Measurements from ENCODE around the gene CNOT10. TPM values are rescaled to one million over a fixed set of nuclear protein-coding genes. Genes with fewer than 3 reads are reported as not detected.
"Not testable (repeated sequence)": the region's sequence is repeated elsewhere in the genome, so short reads cannot be mapped to it uniquely, and the experiment has no call there.

CNOT10 gene
- total and polyA plus RNA-seq, 4 donors: 14.1 to 57.5 (median 22.1) TPM

GRCh38 chr3:32780735-32781210 is 95.8 kb downstream of the CNOT10 start:
- ATAC-seq (ENCODE audit: insufficient read depth, low FRiP score): peak; percentile 55
- 3% methylated on average over 36 of the region's 36 CpGs for WGBS, 2 donors
- H3K4me1 ChIP-seq (ENCODE audit: control insufficient read depth in 5 of 5, insufficient read depth in 5 of 5, low read length in 5 of 5): peaks cover 0 to 5% (median 0%) of the 10 kb centered on the region in 5 donors
- H3K27me3 ChIP-seq (ENCODE audit: control insufficient read depth in 3 of 3, insufficient read depth in 3 of 3, low read length in 2 of 3): no peaks in the 10 kb centered on the region
- no peak for TF ChIP-seq CTCF (IDR thresholded peaks at IDR 0.05; ENCODE audit: control extremely low read depth, extremely low read depth)
- H3K36me3 ChIP-seq (ENCODE audit: control insufficient read depth in 4 of 4, insufficient read depth in 4 of 4, low read length in 4 of 4): peaks cover 0 to 2% (median 0%) of the 10 kb centered on the region in 4 donors
- H3K27ac ChIP-seq (ENCODE audit: low read depth in 1 of 2, low read length in 1 of 2): peak overlapping the region in 1 of 2 donors; percentile 50
- no peaks in the 10 kb centered on the region for H3K9me3 ChIP-seq (ENCODE audit: control insufficient read depth in 4 of 4, insufficient read depth in 3 of 4, low read length in 3 of 4)
- H3K4me3 ChIP-seq: no peak overlapping the region
- peak; percentile 74 to 87 (median 76) for DNase-seq
- no peak overlapping the region for H3K9ac ChIP-seq (ENCODE audit: insufficient read depth in 1 of 2, low read length in 2 of 2)

- peak; percentile 83 to 88 (median 87) for DNase-seq
- H3K9me3 ChIP-seq (ENCODE audit: control insufficient read depth in 4 of 4, insufficient read depth in 3 of 4, low read length in 3 of 4): no peaks in the 10 kb centered on the region
- peak overlapping the region; percentile 52 for H3K4me3 ChIP-seq
- 1% methylated on average over 59 of the region's 59 CpGs for WGBS, 2 donors
- H3K9ac ChIP-seq (ENCODE audit: insufficient read depth in 1 of 2, low read length in 2 of 2): peak overlapping the region in 1 of 2 donors; percentile 75
- H3K27me3 ChIP-seq (ENCODE audit: control insufficient read depth in 3 of 3, insufficient read depth in 3 of 3, low read length in 2 of 3): no peaks in the 10 kb centered on the region
- peaks cover 0 to 5% (median 0%) of the 10 kb centered on the region in 5 donors for H3K4me1 ChIP-seq (ENCODE audit: control insufficient read depth in 5 of 5, insufficient read depth in 5 of 5, low read length in 5 of 5)
- peak; percentile 57 for TF ChIP-seq CTCF (IDR thresholded peaks at IDR 0.05; ENCODE audit: control extremely low read depth, extremely low read depth)
- ATAC-seq (ENCODE audit: insufficient read depth, low FRiP score): peak; percentile 93
- H3K27ac ChIP-seq (ENCODE audit: low read depth in 1 of 2, low read length in 1 of 2): peak overlapping the region in 1 of 2 donors; percentile 50
- peaks cover 0 to under 1% (median 0%) of the 10 kb centered on the region in 4 donors for H3K36me3 ChIP-seq (ENCODE audit: control insufficient read depth in 4 of 4, insufficient read depth in 4 of 4, low read length in 4 of 4)
Measured at GRCh38 chr3:32781211-32781968, 96.4 kb downstream of the CNOT10 start.

- H3K4me3 ChIP-seq: not testable (repeated sequence)
Measured at GRCh38 chr3:32781969-32782270, 96.9 kb downstream of the CNOT10 start.

GRCh38 chr3:32782407-32782806 is 97.4 kb downstream of the CNOT10 start:
- DNase-seq (no peak), ATAC-seq (ENCODE audit: insufficient read depth, low FRiP score) (no peak)
- 78 to 93% methylated on average over 3 of the region's 3 CpGs for WGBS, 2 donors
- Histone ChIP-seq H3K9me3 (ENCODE audit: control insufficient read depth in 4 of 4, insufficient read depth in 3 of 4, low read length in 3 of 4) (no peaks in the 10 kb centered on the region), H3K27me3 (ENCODE audit: control insufficient read depth in 3 of 3, insufficient read depth in 3 of 3, low read length in 2 of 3) (no peaks in the 10 kb centered on the region), H3K9ac (ENCODE audit: insufficient read depth in 1 of 2, low read length in 2 of 2) (no peak overlapping the region), H3K4me1 (ENCODE audit: control insufficient read depth in 5 of 5, insufficient read depth in 5 of 5, low read length in 5 of 5) (peaks cover 0 to 5% (median 0%) of the 10 kb centered on the region in 5 donors), H3K27ac (ENCODE audit: low read depth in 1 of 2, low read length in 1 of 2) (no peak overlapping the region), H3K36me3 (ENCODE audit: control insufficient read depth in 4 of 4, insufficient read depth in 4 of 4, low read length in 4 of 4) (no peaks in the 10 kb centered on the region), H3K4me3 (no peak overlapping the region)
- TF ChIP-seq CTCF (IDR thresholded peaks at IDR 0.05; ENCODE audit: control extremely low read depth, extremely low read depth): no peak

More at GRCh38 chr3:32781969-32782270, 96.9 kb downstream of the CNOT10 start:
- not testable (repeated sequence) for H3K27ac ChIP-seq (ENCODE audit: low read depth in 1 of 2, low read length in 1 of 2); H3K4me1 ChIP-seq (ENCODE audit: control insufficient read depth in 5 of 5, insufficient read depth in 5 of 5, low read length in 5 of 5); H3K9ac ChIP-seq (ENCODE audit: insufficient read depth in 1 of 2, low read length in 2 of 2); H3K27me3 ChIP-seq (ENCODE audit: control insufficient read depth in 3 of 3, insufficient read depth in 3 of 3, low read length in 2 of 3); DNase-seq; H3K36me3 ChIP-seq (ENCODE audit: control insufficient read depth in 4 of 4, insufficient read depth in 4 of 4, low read length in 4 of 4); H3K9me3 ChIP-seq (ENCODE audit: control insufficient read depth in 4 of 4, insufficient read depth in 3 of 4, low read length in 3 of 4); ATAC-seq (ENCODE audit: insufficient read depth, low FRiP score)
- 90 to 95% methylated on average over 9 of the region's 9 CpGs for WGBS, 2 donors

Data from lung (tissue), 12 donors.